A673 (cell line): ENCODE data around the gene WT1. TPM values are rescaled to one million over a fixed set of nuclear protein-coding genes. Genes with fewer than 3 reads are reported as not detected.

ENCODE experiments used
- BruUV-seq: library from RNA; stranded (reverse); fragments of 400-500 nt; replicated peaks from 2 replicates; lab custom pipeline; 2021; lab: Mats Ljungman, UMichigan
- CTCF ChIA-PET: fragments of 300-600 bp; sonication (Branson Sonifier 250); formaldehyde crosslinking; loops from one replicate; lab custom pipeline; 2022; ENCODE audit warnings: antibody characterized with exemption; lab: Charles Lee
- POLR2A ChIA-PET: fragments of 300-600 bp; sonication (Branson Sonifier 250); formaldehyde crosslinking; loops from one replicate; lab custom pipeline; 2022; ENCODE audit warnings: antibody characterized with exemption; ENCODE audit not compliant: low non-redundant PET; lab: Charles Lee
- DNase-seq: peaks from one replicate; pipeline ENCODE4 v3.0.0-alpha.2; 2015; ENCODE audit warnings: low spot score
- H3K27ac ChIP-seq: fragments of 200-600 bp; sonication (generic); 2 replicates; pipeline ENCODE4 v1.5.1; 2016; ENCODE audit warnings: mixed run types, low read depth, mild to moderate bottlenecking, mixed read lengths, antibody characterized with exemption, low read length; ENCODE audit not compliant: poor library complexity, severe bottlenecking
- H3K27me3 ChIP-seq: fragments of 200-600 bp; sonication (generic); replicated peaks from 2 replicates; pipeline ENCODE4 v1.6.1; 2017; ENCODE audit warnings: mixed run types, low read depth, mild to moderate bottlenecking, mixed read lengths, antibody characterized with exemption, low read length; ENCODE audit not compliant: insufficient read depth, poor library complexity
- H3K36me3 ChIP-seq: fragments of 200-600 bp; sonication (generic); 2 replicates; pipeline ENCODE4 v1.6.1; 2016; ENCODE audit warnings: mixed run types, mild to moderate bottlenecking, mixed read lengths, antibody characterized with exemption, low read length; ENCODE audit not compliant: insufficient read depth, poor library complexity, severe bottlenecking
- H3K4me1 ChIP-seq: fragments of 200-600 bp; sonication (generic); 2 replicates; pipeline ENCODE4 v1.6.1; 2017; ENCODE audit warnings: mixed run types, mild to moderate bottlenecking, mixed read lengths, antibody characterized with exemption, low read length; ENCODE audit not compliant: insufficient read depth, poor library complexity, severe bottlenecking
- H3K4me3 ChIP-seq: fragments of 200-600 bp; sonication (generic); 2 replicates; pipeline ENCODE4 v1.5.1; 2016; ENCODE audit warnings: low read depth, mixed run types, mild to moderate bottlenecking, mixed read lengths, low read length; ENCODE audit not compliant: poor library complexity, severe bottlenecking
- H3K9me3 ChIP-seq: fragments of 200-600 bp; sonication (generic); 2 replicates; pipeline ENCODE4 v1.6.1; 2016; ENCODE audit warnings: mixed run types, low read depth, mild to moderate bottlenecking, mixed read lengths, antibody characterized with exemption, low read length; ENCODE audit not compliant: poor library complexity, severe bottlenecking
- CTCF ChIP-seq: fragments of 300-800, 200-600 bp; sonication (generic); conservative IDR thresholded peaks from 2 replicates; pipeline ENCODE4 v1.5.1; 2017; ENCODE audit warnings: low read depth, mild to moderate bottlenecking, antibody characterized with exemption, low read length, moderate library complexity, mixed read lengths
- EZH2 ChIP-seq: fragments of 200-600 bp; sonication (generic); IDR thresholded peaks from 2 replicates; pipeline ENCODE4 v1.6.1; 2017; ENCODE audit warnings: borderline replicate concordance, low read depth, mild to moderate bottlenecking, mixed read lengths, antibody characterized with exemption, low read length; ENCODE audit not compliant: poor library complexity, severe bottlenecking
- intact Hi-C: fragments of 100-400 bp; cut with micrococcal nuclease; formaldehyde crosslinking; loops from one replicate; pipeline ENCODE4 v1.10.0; 2022; ENCODE audit not compliant: unreplicated experiment
- total RNA-seq: library from RNA; stranded (reverse); gene quantifications from 2 replicates; pipeline ENCODE4 v1.2.3, GENCODE V29; 2021

Gene WT1
- total RNA-seq, 1 experiment from 2014 or later = 10.4 TPM

- BruUV-seq = no TSS peak
- CTCF ChIA-PET = interaction anchor here (0.6 to 2.5 kb wide), 12 partner anchors 9 to 229 kb away, joined by 3 to 11 read pairs (median 6); no protein-coding TSS in a partner anchor
- Histone ChIP-seq H3K4me1 (peaks cover 54% of the 10 kb centered on the region), H3K27ac (peak overlapping the region; percentile 52), H3K9me3 (no peaks in the 10 kb centered on the region), H3K4me3 (no peak overlapping the region), H3K27me3 (no peaks in the 10 kb centered on the region), H3K36me3 (no peaks in the 10 kb centered on the region)
- peak; percentile 93 for DNase-seq
- peak; percentile 100 for TF ChIP-seq CTCF
- no peak for TF ChIP-seq EZH2
- intact Hi-C loops = loop anchor here (5.0 kb wide), 2 partner anchors 51 to 196 kb away; partner anchors contain the start of genes EIF3M and WT1
- POLR2A ChIA-PET = interaction anchor here (0.5 to 0.9 kb wide), 3 partner anchors 9 to 458 kb away, joined by 3 to 7 read pairs (median 3); no protein-coding TSS in a partner anchor
Measured at GRCh38 chr11:32385998-32386397, 49.3 kb downstream of the WT1 start.

DNA sequence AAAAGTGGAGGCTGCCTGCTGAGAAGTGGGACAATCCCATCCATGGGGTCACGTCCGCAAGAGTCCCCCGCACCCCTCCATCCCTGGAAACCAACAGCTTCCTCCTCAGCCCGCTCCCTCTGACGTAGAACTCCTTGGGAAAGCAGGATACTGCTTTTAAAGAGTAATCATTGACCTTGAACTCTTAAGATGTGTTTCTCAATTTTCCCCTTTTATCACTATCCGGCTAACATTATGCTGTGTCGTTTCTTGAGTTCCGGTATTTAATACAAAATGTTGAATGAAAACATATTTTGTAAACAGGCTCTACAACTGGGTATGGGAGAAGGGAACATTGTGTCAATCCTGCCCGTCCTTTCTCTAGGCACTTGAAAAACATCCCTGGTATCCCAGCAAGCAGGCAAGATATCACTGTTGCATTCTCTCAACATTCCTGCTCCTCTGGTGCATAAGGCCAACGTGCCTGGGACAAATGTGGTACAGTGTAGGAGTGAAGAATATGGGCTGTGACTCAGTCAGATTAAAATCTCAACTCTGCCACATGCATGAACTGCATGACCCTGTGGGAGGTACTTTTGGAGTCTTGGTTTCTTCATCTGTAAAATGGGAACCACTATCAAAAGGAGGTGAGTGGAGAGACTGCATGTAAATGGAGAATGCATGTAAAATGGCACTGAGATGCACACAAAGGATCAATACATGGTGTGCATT is 52.8 kb downstream of the WT1 start:
- TF ChIP-seq CTCF (no peak), EZH2 (no peak)
- H3K4me3 ChIP-seq = no peak overlapping the region
- intact Hi-C loops = no loop called here
- CTCF ChIA-PET = no interaction called here
- no TSS peak for BruUV-seq
- peaks cover 19% of the 10 kb centered on the region for H3K4me1 ChIP-seq
- DNase-seq = no peak
- H3K27me3 ChIP-seq = no peaks in the 10 kb centered on the region
- H3K9me3 ChIP-seq = no peaks in the 10 kb centered on the region
- no peak overlapping the region for H3K27ac ChIP-seq
- POLR2A ChIA-PET = no interaction called here
- no peaks in the 10 kb centered on the region for H3K36me3 ChIP-seq

DNA sequence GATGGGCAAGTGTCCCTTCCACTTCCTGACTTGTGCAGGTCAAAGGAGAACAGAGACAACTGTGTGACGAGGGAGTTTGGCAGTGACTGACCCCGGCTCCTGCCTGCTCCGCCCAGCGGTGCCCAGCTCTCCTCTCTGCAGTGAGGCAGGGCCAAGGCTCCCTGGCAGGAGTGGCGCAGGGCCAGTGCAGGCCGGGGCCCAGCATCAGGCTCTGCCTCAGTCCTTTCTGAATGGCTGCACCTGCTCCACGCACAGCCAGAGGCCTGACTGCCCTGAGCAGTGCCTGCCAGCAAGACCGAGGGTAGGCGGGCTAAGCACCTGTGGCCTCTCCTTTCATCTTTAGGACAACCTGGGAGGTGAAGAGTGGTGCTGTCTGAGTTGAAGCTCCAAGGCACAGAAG is 54.2 kb downstream of the WT1 start:
- ChIA-PET POLR2A (no interaction called here), CTCF (no interaction called here)
- Histone ChIP-seq H3K27me3 (no peaks in the 10 kb centered on the region), H3K27ac (no peak overlapping the region), H3K4me1 (peaks cover 6% of the 10 kb centered on the region), H3K4me3 (no peak overlapping the region), H3K36me3 (no peaks in the 10 kb centered on the region), H3K9me3 (no peaks in the 10 kb centered on the region)
- intact Hi-C loops = no loop called here
- DNase-seq = no peak
- BruUV-seq = no TSS peak
- no peak for TF ChIP-seq CTCF
- TF ChIP-seq EZH2 = no peak
